GDM1 (cell line): ENCODE results near the gene MAGI1.
"Not testable (repeated sequence)": the region's sequence is repeated elsewhere in the genome, so short reads cannot be mapped to it uniquely, and the experiment has no call there.

ENCODE experiments used
- DNase-seq: peaks from one replicate; lab custom pipeline; 2025; lab: John Stamatoyannopoulos, UW

MAGI1 gene

GRCh38 chr3:66038384-66038725 lies 363 bp downstream of the MAGI1 start:
- no peak for DNase-seq

GRCh38 chr3:66037986-66038369 lies 740 bp downstream of the MAGI1 start:
- no peak for DNase-seq

GRCh38 chr3:66037330-66037985 lies 1.3 kb downstream of the MAGI1 start:
- DNase-seq: no peak

GRCh38 chr3:66036586-66037148 lies 2.1 kb downstream of the MAGI1 start:
- no peak for DNase-seq

GRCh38 chr3:66035763-66036477 lies 2.8 kb downstream of the MAGI1 start:
- DNase-seq: no peak

- no peak for DNase-seq
Observed at GRCh38 chr3:66033241-66034138, 5.2 kb downstream of the MAGI1 start.

GRCh38 chr3:66031102-66031698 lies 7.5 kb downstream of the MAGI1 start:
- no peak for DNase-seq

- no peak for DNase-seq
Observed at GRCh38 chr3:66029443-66029842, 9.3 kb downstream of the MAGI1 start.

- DNase-seq: no peak
Observed at GRCh38 chr3:66029014-66029413, 9.7 kb downstream of the MAGI1 start.

GRCh38 chr3:66028457-66028856 lies 10.3 kb downstream of the MAGI1 start:
- no peak for DNase-seq

GRCh38 chr3:66027099-66027498 lies 11.6 kb downstream of the MAGI1 start:
- DNase-seq: not testable (repeated sequence)

GRCh38 chr3:66023738-66024385 lies 14.9 kb downstream of the MAGI1 start:
- no peak for DNase-seq

- DNase-seq: no peak
Observed at GRCh38 chr3:66023229-66023628, 15.5 kb downstream of the MAGI1 start.

- no peak for DNase-seq
Observed at GRCh38 chr3:66021731-66022131, 17.0 kb downstream of the MAGI1 start.

- no peak for DNase-seq
Observed at GRCh38 chr3:66019896-66020295, 18.8 kb downstream of the MAGI1 start.

- no peak for DNase-seq
Observed at GRCh38 chr3:66018057-66019033, 20.4 kb downstream of the MAGI1 start.

GRCh38 chr3:66017591-66017990 lies 21.1 kb downstream of the MAGI1 start:
- no peak for DNase-seq

- DNase-seq: no peak
Observed at GRCh38 chr3:66017084-66017483, 21.6 kb downstream of the MAGI1 start.

- no peak for DNase-seq
Observed at GRCh38 chr3:66015841-66016240, 22.9 kb downstream of the MAGI1 start.

GRCh38 chr3:66014651-66015050 lies 24.1 kb downstream of the MAGI1 start:
- no peak for DNase-seq
